NCI-H2029 (cell line): Measurements from ENCODE around the gene ADGRG6.
"Not testable (repeated sequence)": the region's sequence is repeated elsewhere in the genome, so short reads cannot be mapped to it uniquely, and the experiment has no call there.

ENCODE experiments used
- DNase-seq: peaks from one replicate; lab custom pipeline; 2025; lab: John Stamatoyannopoulos, UW

ADGRG6 gene

GRCh38 chr6:142446168-142446567, 144.4 kb downstream of the ADGRG6 start:
- DNase-seq, result no peak

GRCh38 chr6:142446576-142446975, 144.8 kb downstream of the ADGRG6 start:
- DNase-seq, result no peak

GRCh38 chr6:142448091-142448729, 146.4 kb downstream of the ADGRG6 start:
- DNase-seq, result no peak

- DNase-seq, result not testable (repeated sequence)
These were observed 149.0 kb downstream of the ADGRG6 start for GRCh38 chr6:142450856-142451255.

GRCh38 chr6:142452993-142453392, 151.2 kb downstream of the ADGRG6 start:
- no peak for DNase-seq

GRCh38 chr6:142454196-142454595, 152.4 kb downstream of the ADGRG6 start:
- not testable (repeated sequence) for DNase-seq

- DNase-seq, result not testable (repeated sequence)
These were observed 153.0 kb downstream of the ADGRG6 start for GRCh38 chr6:142454848-142455247.

GRCh38 chr6:142455957-142456589, 154.3 kb downstream of the ADGRG6 start:
- no peak for DNase-seq

- no peak for DNase-seq
These were observed 156.0 kb downstream of the ADGRG6 start for GRCh38 chr6:142457638-142458406.

- no peak for DNase-seq
These were observed 157.0 kb downstream of the ADGRG6 start for GRCh38 chr6:142458836-142459235.

GRCh38 chr6:142459271-142459670, 157.5 kb downstream of the ADGRG6 start:
- DNase-seq, result no peak

GRCh38 chr6:142462260-142462659, 160.5 kb downstream of the ADGRG6 start:
- DNase-seq, result no peak

GRCh38 chr6:142463988-142464387, 162.2 kb downstream of the ADGRG6 start:
- DNase-seq, result no peak

GRCh38 chr6:142469220-142469619, 167.4 kb downstream of the ADGRG6 start:
- DNase-seq, result no peak

GRCh38 chr6:142470421-142470820, 168.6 kb downstream of the ADGRG6 start:
- DNase-seq, result no peak

- DNase-seq, result no peak
These were observed 172.9 kb downstream of the ADGRG6 start for GRCh38 chr6:142474531-142475289.

GRCh38 chr6:142476452-142476851, 174.6 kb downstream of the ADGRG6 start:
- no peak for DNase-seq

- DNase-seq, result no peak
These were observed 176.3 kb downstream of the ADGRG6 start for GRCh38 chr6:142478117-142478516.

- DNase-seq, result no peak
These were observed 179.7 kb downstream of the ADGRG6 start for GRCh38 chr6:142481466-142481865.

- DNase-seq, result no peak
These were observed 180.4 kb downstream of the ADGRG6 start for GRCh38 chr6:142482249-142482648.

GRCh38 chr6:142482974-142483373, 181.2 kb downstream of the ADGRG6 start:
- DNase-seq, result no peak

GRCh38 chr6:142485256-142485655, 183.4 kb downstream of the ADGRG6 start:
- no peak for DNase-seq
